Liver (tissue), 9 donors: ENCODE measurements around the gene SASH1. TPM values are rescaled to one million over a fixed set of nuclear protein-coding genes. Genes with fewer than 3 reads are reported as not detected.

Experiments
- DNase-seq: peaks from one replicate; pipeline ENCODE4 v3.0.0-alpha.2; 2017; ENCODE audit warnings: low spot score
- H3K27ac ChIP-seq, 2 donors: one replicate each; pipeline ENCODE4 v1.7.0; 2013; ENCODE audit warnings: inconsistent platforms in 2 of 2, low read length in 2 of 2, control low read depth in 1 of 2, low read depth in 1 of 2, mild to moderate bottlenecking in 1 of 2
- H3K27me3 ChIP-seq, 4 donors: one replicate each; pipeline versions ENCODE4 v1.6.1 to v1.7.0; 2013; ENCODE audit warnings: low read length in 3 of 4, inconsistent platforms in 1 of 4, mild to moderate bottlenecking in 1 of 4, moderate library complexity in 1 of 4; ENCODE audit not compliant: control insufficient read depth in 4 of 4, insufficient read depth in 4 of 4
- H3K36me3 ChIP-seq, 4 donors: one replicate each; pipeline versions ENCODE4 v1.6.1 to v1.7.0; 2013; ENCODE audit warnings: low read length in 3 of 4, mild to moderate bottlenecking in 3 of 4, low read depth in 1 of 4, moderate library complexity in 1 of 4; ENCODE audit not compliant: control insufficient read depth in 4 of 4, insufficient read depth in 3 of 4
- H3K4me1 ChIP-seq, 4 donors: one replicate each; pipeline versions ENCODE4 v1.6.1 to v1.7.0; 2013; ENCODE audit warnings: low read length in 3 of 4, mild to moderate bottlenecking in 3 of 4, moderate library complexity in 1 of 4; ENCODE audit not compliant: control insufficient read depth in 4 of 4, insufficient read depth in 4 of 4
- H3K4me3 ChIP-seq, 3 donors: one replicate each; pipeline versions ENCODE4 v1.6.1 to v1.7.0; 2013; ENCODE audit warnings: low read length in 3 of 3, control low read depth in 1 of 3, low read depth in 1 of 3, mild to moderate bottlenecking in 1 of 3
- H3K9ac ChIP-seq, 2 donors: one replicate each; pipeline ENCODE4 v1.7.0; 2013; ENCODE audit warnings: low read length in 2 of 2, mild to moderate bottlenecking in 2 of 2, moderate library complexity in 2 of 2, control low read depth in 1 of 2, low read depth in 1 of 2
- H3K9me3 ChIP-seq, 4 donors: one replicate each; pipeline versions ENCODE4 v1.6.1 to v1.7.0; 2013; ENCODE audit warnings: low read length in 3 of 4; ENCODE audit not compliant: control insufficient read depth in 4 of 4
- ATF3 ChIP-seq: IDR thresholded peaks from 2 replicates; pipeline ENCODE4 v1.6.1; 2016; ENCODE audit warnings: antibody characterized with exemption
- EGR1 ChIP-seq, 2 donors: IDR thresholded peaks; 2 replicates each; pipeline ENCODE4 v1.6.1; 2016 to 2018; ENCODE audit warnings: antibody characterized with exemption in 2 of 2, low read depth in 2 of 2
- FOXA1 ChIP-seq: IDR thresholded peaks from 2 replicates; pipeline ENCODE4 v1.6.1; 2016; ENCODE audit warnings: antibody characterized with exemption
- FOXA2 ChIP-seq: IDR thresholded peaks from 2 replicates; pipeline ENCODE4 v1.6.1; 2016; ENCODE audit warnings: antibody characterized with exemption
- GABPA ChIP-seq, 2 donors: IDR thresholded peaks in 1 of 2; conservative IDR thresholded peaks in 1 of 2; 2 replicates each; pipeline ENCODE4 v1.6.1; 2016; ENCODE audit warnings: antibody characterized with exemption in 2 of 2, mild to moderate bottlenecking in 1 of 2, moderate library complexity in 1 of 2
- HNF4A ChIP-seq, 2 donors: conservative IDR thresholded peaks; 2 replicates each; pipeline ENCODE4 v1.6.1; 2016; ENCODE audit warnings: antibody characterized with exemption in 2 of 2, mild to moderate bottlenecking in 2 of 2
- JUND ChIP-seq, 2 donors: IDR thresholded peaks; 2 replicates each; pipeline ENCODE4 v1.6.1; 2016; ENCODE audit warnings: antibody characterized with exemption in 2 of 2
- MAX ChIP-seq: IDR thresholded peaks from 2 replicates; pipeline ENCODE4 v1.6.1; 2016; ENCODE audit warnings: antibody characterized with exemption
- NR2F2 ChIP-seq: IDR thresholded peaks from 2 replicates; pipeline ENCODE4 v1.6.1; 2016; ENCODE audit warnings: antibody characterized with exemption
- RAD21 ChIP-seq, 2 donors: IDR thresholded peaks; 2 replicates each; pipeline ENCODE4 v1.6.1; 2016; ENCODE audit warnings: antibody characterized with exemption in 2 of 2, mild to moderate bottlenecking in 2 of 2
- REST ChIP-seq: IDR thresholded peaks from 2 replicates; pipeline ENCODE4 v1.6.1; 2016; ENCODE audit warnings: antibody characterized with exemption, mild to moderate bottlenecking
- RXRA ChIP-seq, 2 donors: IDR thresholded peaks; 2 replicates each; pipeline ENCODE4 v1.6.1; 2017 to 2018; ENCODE audit warnings: antibody characterized with exemption in 2 of 2, mild to moderate bottlenecking in 1 of 2
- SP1 ChIP-seq: IDR thresholded peaks from 2 replicates; pipeline ENCODE4 v1.6.1; 2018; ENCODE audit warnings: antibody characterized with exemption, mild to moderate bottlenecking
- TAF1 ChIP-seq: conservative IDR thresholded peaks from 2 replicates; pipeline ENCODE4 v1.6.1; 2016; ENCODE audit warnings: antibody characterized with exemption, mild to moderate bottlenecking
- YY1 ChIP-seq: IDR thresholded peaks from 2 replicates; pipeline ENCODE4 v1.6.1; 2016; ENCODE audit warnings: antibody characterized with exemption, mild to moderate bottlenecking
- ZBTB33 ChIP-seq: IDR thresholded peaks from 2 replicates; pipeline ENCODE4 v1.6.1; 2016; ENCODE audit warnings: antibody characterized with exemption
- WGBS: extraction: QIAGEN DNeasy Blood & Tissue Kit; methylation state at CpG from one replicate; pipeline ENCODE4 v1.1.7; 2013; 5-methylcytosine and 5-hydroxymethylcytosine counted together
- polyA plus RNA-seq, 2 donors: library from polyadenylated mRNA; stranded (reverse) in 1 of 2; unstranded in 1 of 2; fragments of 200-250 nt in 1 of 2; fragments of >200 nt in 1 of 2; fragmentation: Nextera tagmentation in 1 of 2; extraction: Ambion mirVana in 1 of 2; gene quantifications; one replicate each; pipeline versions ENCODE4 v1.2.1 to v1.2.3, GENCODE V29; 2013 to 2015
- total RNA-seq, 2 donors: library from RNA; depleted of rRNA; stranded (reverse); fragments of >200 nt; gene quantifications; one replicate each; pipeline ENCODE4 v1.2.3, GENCODE V29; 2014
- TF ChIP-seq, protein P1 (sequence below): fragments of 150-350 bp; IDR thresholded peaks from 2 replicates; pipeline ENCODE4 v1.5.1; 2017; ENCODE audit warnings: improper control_type of control experiment, low read depth, low read length; ENCODE audit not compliant: missing input control
- donor health status: healthy.
- donor health status: healthy.
- donor health status: healthy.
- donor health status: healthy.
- donor health status: healthy.

Gene SASH1
- total and polyA plus RNA-seq, 4 donors, result 3.5 to 16.4 (median 7.6) TPM

- H3K4me1 ChIP-seq, result peaks cover 0 to 4% (median 2%) of the 10 kb centered on the region in 4 donors
- H3K9me3 ChIP-seq, result no peaks in the 10 kb centered on the region
- DNase-seq, result no peak
- H3K27me3 ChIP-seq, result no peaks in the 10 kb centered on the region
- no peak overlapping the region for H3K9ac ChIP-seq
- H3K36me3 ChIP-seq, result no peaks in the 10 kb centered on the region
- no peak overlapping the region for H3K27ac ChIP-seq
- no peak for TF ChIP-seq ATF3
- TF ChIP-seq HNF4A (conservative IDR thresholded peaks at IDR 0.05), result no peak
- TF ChIP-seq SP1, result no peak
- TF ChIP-seq REST, result no peak
- TF ChIP-seq ZBTB33, result no peak
- TF ChIP-seq FOXA1, result no peak
- no peak for TF ChIP-seq TAF1
- no peak for TF ChIP-seq NR2F2
- TF ChIP-seq MAX, result no peak
- no peak overlapping the region for H3K4me3 ChIP-seq
- 96% methylated on average over 9 of the region's 9 CpGs for WGBS
These were observed 5.7 kb upstream of the SASH1 start for GRCh38 chr6:148336901-148337300.

DNA sequence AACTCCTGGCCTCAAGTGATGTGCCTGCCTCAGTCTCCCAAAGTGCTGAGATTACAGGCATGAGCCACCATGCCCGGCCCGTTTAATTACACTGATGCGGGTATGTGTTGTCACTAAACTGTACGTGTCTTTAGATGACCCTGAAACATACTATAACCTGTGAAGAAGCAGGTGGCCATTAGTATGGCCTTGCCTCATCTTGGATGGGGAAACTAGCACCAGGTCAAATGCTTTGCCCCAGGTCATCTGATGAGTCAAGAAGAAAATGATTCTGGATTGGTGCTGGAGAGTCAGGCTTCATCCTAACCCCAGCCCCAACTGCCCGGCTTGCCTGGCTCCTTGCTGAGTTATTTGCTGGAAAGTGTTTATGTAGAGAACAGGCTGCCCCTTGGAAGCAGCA lies 2.9 kb upstream of the SASH1 start:
- no peaks in the 10 kb centered on the region for H3K27me3 ChIP-seq
- H3K4me3 ChIP-seq, result no peak overlapping the region
- peaks cover 2 to 11% (median 10%) of the 10 kb centered on the region in 4 donors for H3K4me1 ChIP-seq
- over 99% methylated on average over 5 of the region's 5 CpGs for WGBS
- no peak for DNase-seq
- no peaks in the 10 kb centered on the region for H3K36me3 ChIP-seq
- H3K9ac ChIP-seq, result no peak overlapping the region
- no peak overlapping the region for H3K27ac ChIP-seq
- no peaks in the 10 kb centered on the region for H3K9me3 ChIP-seq
- TF ChIP-seq MAX (no peak), REST (no peak), ZBTB33 (no peak), HNF4A (conservative IDR thresholded peaks at IDR 0.05) (no peak), NR2F2 (no peak), RXRA (IDR thresholded peaks at IDR 0.05) (no peak), FOXA1 (no peak), YY1 (no peak), SP1 (no peak), FOXA2 (no peak), RAD21 (IDR thresholded peaks at IDR 0.05) (no peak), JUND (IDR thresholded peaks at IDR 0.05) (no peak), TAF1 (no peak), ATF3 (no peak), GABPA (IDR thresholded peaks at IDR 0.05 in 1 of 2, conservative IDR thresholded peaks at IDR 0.05 in 1 of 2) (no peak), EGR1 (IDR thresholded peaks at IDR 0.05; ENCODE audit: low read depth in 2 of 2) (no peak)
- TF ChIP-seq, protein P1, sequence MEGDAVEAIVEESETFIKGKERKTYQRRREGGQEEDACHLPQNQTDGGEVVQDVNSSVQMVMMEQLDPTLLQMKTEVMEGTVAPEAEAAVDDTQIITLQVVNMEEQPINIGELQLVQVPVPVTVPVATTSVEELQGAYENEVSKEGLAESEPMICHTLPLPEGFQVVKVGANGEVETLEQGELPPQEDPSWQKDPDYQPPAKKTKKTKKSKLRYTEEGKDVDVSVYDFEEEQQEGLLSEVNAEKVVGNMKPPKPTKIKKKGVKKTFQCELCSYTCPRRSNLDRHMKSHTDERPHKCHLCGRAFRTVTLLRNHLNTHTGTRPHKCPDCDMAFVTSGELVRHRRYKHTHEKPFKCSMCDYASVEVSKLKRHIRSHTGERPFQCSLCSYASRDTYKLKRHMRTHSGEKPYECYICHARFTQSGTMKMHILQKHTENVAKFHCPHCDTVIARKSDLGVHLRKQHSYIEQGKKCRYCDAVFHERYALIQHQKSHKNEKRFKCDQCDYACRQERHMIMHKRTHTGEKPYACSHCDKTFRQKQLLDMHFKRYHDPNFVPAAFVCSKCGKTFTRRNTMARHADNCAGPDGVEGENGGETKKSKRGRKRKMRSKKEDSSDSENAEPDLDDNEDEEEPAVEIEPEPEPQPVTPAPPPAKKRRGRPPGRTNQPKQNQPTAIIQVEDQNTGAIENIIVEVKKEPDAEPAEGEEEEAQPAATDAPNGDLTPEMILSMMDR, result no peak
